GM19397 (cell line): ENCODE results near the gene LIPE.
A peak's percentile ranks its signal among the peaks of the same experiment; 100 is the strongest.
"Not testable (repeated sequence)": the region's sequence is repeated elsewhere in the genome, so short reads cannot be mapped to it uniquely, and the experiment has no call there.

ENCODE experiments used
- ATAC-seq: cut with Tn5 transposase; IDR thresholded peaks from one replicate; pipeline ENCODE4 v1.9.1; 2021; ENCODE audit warnings: mild to moderate bottlenecking, moderate library complexity; ENCODE audit not compliant: unreplicated experiment

LIPE gene

GRCh38 chr19:42427313-42427712, at the start of gene LIPE:
Gene LIPE (minus strand): TSS chr19:42427388. CDS start chr19:42427149, 239 bp downstream.
- ATAC-seq, result no peak

GRCh38 chr19:42475366-42475765, 48.2 kb upstream of the LIPE start:
- no peak for ATAC-seq

GRCh38 chr19:42474743-42475142, 47.6 kb upstream of the LIPE start:
- no peak for ATAC-seq

GRCh38 chr19:42473686-42474085, 46.5 kb upstream of the LIPE start:
- ATAC-seq, result no peak

- ATAC-seq, result no peak
Observed at GRCh38 chr19:42472402-42473147, 45.4 kb upstream of the LIPE start.

GRCh38 chr19:42471554-42472249, 44.5 kb upstream of the LIPE start:
- no peak for ATAC-seq

- no peak for ATAC-seq
Observed at GRCh38 chr19:42469311-42470235, 42.4 kb upstream of the LIPE start.

GRCh38 chr19:42468273-42468796, 41.1 kb upstream of the LIPE start:
- ATAC-seq, result no peak

- no peak for ATAC-seq
Observed at GRCh38 chr19:42467183-42467760, 40.1 kb upstream of the LIPE start.

- ATAC-seq, result peak; percentile 21
Observed at GRCh38 chr19:42466521-42467182, 39.5 kb upstream of the LIPE start.

GRCh38 chr19:42465827-42466280, 38.7 kb upstream of the LIPE start:
- peak; percentile 58 for ATAC-seq

GRCh38 chr19:42461700-42462324, 34.6 kb upstream of the LIPE start:
- ATAC-seq, result no peak

- ATAC-seq, result not testable (repeated sequence)
Observed at GRCh38 chr19:42461231-42461630, 34.0 kb upstream of the LIPE start.

- ATAC-seq, result no peak
Observed at GRCh38 chr19:42459926-42460325, 32.7 kb upstream of the LIPE start.

GRCh38 chr19:42455621-42456081, 28.5 kb upstream of the LIPE start:
- no peak for ATAC-seq

- ATAC-seq, result no peak
Observed at GRCh38 chr19:42455086-42455485, 27.9 kb upstream of the LIPE start.

- no peak for ATAC-seq
Observed at GRCh38 chr19:42452590-42452989, 25.4 kb upstream of the LIPE start.

GRCh38 chr19:42450314-42450934, 23.2 kb upstream of the LIPE start:
- ATAC-seq, result peak; percentile 67

- ATAC-seq, result not testable (repeated sequence)
Observed at GRCh38 chr19:42448306-42448705, 21.1 kb upstream of the LIPE start.
